HG02798 (cell line): ENCODE data around the gene POLR1G.
A peak's percentile ranks its signal among the peaks of the same experiment; 100 is the strongest.
"Not testable (repeated sequence)": the region's sequence is repeated elsewhere in the genome, so short reads cannot be mapped to it uniquely, and the experiment has no call there.

Experiments used
- ATAC-seq: cut with Tn5 transposase; IDR thresholded peaks from one replicate; pipeline ENCODE4 v1.9.1; 2021; ENCODE audit warnings: mild to moderate bottlenecking; ENCODE audit not compliant: unreplicated experiment, poor library complexity

Gene POLR1G

DNA sequence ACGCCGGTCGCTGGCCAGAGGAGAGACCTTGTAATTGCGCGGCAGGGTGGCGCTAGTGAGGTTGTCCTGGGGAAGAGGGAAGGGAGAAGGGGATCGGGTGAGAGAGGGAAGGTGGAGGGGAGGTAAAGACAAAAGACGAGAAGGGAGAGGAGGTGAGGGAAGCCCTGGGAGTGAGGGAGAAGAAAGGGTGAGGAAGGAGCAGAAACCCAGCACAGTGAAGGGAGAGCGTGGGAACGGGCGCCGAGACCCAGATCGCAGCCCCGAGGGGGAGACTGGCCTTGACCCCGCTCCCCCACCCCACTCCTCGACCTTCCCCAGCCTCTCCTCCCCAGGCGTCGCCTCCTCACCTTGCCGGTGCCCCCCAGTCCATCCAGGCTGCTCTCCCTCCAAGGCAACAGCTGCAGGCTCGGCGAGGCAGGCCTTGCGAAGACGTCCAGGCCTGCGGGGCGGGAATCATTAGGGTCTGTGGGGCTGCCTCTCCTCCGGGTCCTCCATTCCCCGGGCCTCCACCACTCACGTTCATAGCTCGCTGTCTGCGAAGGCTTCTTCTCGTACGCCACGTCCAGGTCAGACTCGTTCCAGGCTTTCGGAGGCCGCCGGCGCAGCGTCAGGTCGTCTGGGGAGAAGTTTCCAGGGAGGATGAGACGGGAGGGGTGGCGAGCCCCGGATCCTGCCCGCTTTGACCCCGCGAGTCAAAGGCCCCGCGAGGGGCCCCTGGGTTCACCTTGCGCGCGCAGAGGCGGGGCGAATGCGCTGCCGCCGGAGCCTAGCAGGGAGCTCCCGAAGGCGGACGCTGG is 10.4 kb upstream of the POLR1G start:
- ATAC-seq = no peak

DNA sequence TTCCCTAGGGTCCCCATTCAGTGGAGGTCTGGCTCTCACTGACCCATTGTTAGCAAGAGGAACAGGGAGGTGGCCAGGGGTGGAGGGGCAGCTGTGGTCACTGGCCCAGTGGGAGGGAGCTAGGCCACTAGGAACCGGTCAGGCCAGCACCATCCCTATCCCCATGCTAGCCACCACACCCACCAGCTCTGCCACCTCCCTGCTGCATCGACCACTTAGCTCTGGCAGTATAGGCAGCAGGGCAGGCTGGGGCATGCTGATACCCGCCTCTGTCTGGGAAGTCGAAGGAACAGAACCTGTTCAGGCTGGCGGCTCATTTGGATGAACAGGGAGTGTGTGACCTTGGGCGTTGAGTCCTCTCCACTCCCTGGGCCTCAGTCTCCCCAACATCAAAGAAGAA is 6.3 kb upstream of the POLR1G start:
- no peak for ATAC-seq

DNA sequence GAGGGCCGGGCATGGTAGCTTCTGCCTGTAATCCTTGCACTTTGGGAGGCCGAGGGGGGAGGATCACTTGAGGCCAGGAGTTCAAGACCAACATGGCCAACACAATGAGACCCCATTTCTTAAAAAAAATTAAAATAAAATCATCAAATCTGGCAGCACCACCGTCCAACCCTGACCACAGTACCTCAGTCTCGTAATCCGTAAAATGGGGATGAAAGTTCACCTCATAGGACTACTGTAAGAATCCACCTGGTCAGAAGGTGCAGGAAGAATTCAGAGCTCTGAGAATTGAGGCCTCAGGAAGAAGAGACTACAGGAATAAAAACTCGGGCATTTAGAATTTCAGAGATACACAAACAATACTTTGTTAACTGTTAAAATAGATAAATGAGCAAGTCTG is 4.6 kb upstream of the POLR1G start:
- ATAC-seq = no peak

- ATAC-seq = no peak
Observed at GRCh38 chr19:45402298-45403061, 4.0 kb upstream of the POLR1G start.

DNA sequence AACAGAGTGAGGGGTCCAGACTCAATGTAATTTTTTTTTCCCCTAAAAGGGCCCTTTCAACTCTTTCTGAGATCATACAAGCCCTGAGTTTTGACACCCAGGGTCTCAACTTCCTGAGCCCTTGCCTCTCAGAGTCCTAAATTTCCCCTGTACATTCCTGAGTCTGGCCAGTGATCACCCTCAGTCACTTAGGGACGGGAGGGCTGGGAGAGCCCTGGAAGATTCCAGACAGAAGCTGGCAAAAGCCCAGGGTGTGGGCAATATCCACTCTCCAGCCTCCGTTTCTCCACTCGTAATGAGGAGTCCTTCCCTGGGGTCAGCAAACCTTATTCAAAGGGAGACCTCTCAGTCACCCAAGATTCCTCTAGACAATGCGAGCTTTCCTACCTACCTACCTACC is 3.2 kb upstream of the POLR1G start:
- no peak for ATAC-seq

- ATAC-seq = no peak
Observed at GRCh38 chr19:45403781-45404556, 2.5 kb upstream of the POLR1G start.

DNA sequence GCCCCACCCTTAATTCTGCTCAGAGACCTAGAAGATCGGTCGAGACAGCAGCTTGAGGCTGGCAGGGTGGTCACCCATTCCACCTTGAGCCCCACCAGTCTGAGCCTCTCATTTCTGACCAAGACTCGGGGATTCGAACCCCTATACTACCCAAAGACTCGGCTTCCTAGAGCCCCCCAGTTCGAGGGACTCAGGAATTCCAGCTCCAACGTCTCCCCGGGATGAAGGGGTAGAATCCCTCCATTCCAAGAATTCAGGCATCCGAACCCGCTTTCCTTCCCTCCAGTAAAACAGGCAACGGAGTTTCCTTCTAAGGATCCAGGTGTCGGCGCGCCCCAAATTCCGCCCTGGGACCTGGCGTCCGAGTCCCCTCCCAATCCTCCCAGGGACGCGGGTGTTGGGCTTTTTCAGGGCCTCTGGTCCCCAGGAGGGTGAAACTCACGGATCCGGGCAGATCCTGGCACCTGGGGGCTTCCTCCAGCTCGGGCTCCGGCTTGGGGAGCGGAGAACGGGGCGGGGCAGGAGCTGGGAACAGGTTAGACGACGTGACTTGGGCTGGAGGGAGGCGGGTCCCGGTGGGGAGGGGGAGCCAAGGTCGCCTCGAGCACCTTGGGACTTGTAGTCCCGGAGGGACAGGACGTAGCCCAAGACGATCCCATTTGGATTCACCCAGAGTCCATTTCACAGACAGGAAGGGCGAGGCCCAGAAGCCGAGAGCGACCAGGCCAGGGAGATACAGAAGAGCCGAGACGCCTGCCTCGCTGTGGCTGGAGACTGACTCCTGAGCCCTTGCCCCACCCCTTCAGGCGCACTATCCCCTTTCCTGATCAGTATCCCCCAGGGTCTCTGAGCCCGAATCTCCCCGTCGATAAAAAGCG is 1.6 kb upstream of the POLR1G start, which contains the start of gene PPP1R13L:
Gene PPP1R13L (minus strand): TSS at position 513 of the 878 bp plus-strand sequence. CDS start 6,751 bp downstream, outside the sequence.
- ATAC-seq = peak; percentile 21

GRCh38 chr19:45405435-45406225 is 814 bp upstream of the POLR1G start:
- ATAC-seq = peak; percentile 66

DNA sequence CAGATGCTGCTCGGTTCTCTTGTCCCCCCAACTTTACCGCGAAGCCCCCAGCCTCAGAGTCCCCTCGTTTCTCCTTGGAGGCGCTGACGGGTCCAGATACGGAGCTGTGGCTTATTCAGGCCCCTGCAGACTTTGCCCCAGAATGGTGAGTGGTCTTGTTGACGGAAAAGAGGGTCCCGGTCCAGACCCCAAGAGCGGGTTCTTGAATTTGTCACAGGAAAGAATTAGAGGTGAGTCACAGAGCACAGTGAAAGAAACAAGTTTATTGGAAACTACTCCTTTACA is 589 bp downstream of the POLR1G start:
- no peak for ATAC-seq

DNA sequence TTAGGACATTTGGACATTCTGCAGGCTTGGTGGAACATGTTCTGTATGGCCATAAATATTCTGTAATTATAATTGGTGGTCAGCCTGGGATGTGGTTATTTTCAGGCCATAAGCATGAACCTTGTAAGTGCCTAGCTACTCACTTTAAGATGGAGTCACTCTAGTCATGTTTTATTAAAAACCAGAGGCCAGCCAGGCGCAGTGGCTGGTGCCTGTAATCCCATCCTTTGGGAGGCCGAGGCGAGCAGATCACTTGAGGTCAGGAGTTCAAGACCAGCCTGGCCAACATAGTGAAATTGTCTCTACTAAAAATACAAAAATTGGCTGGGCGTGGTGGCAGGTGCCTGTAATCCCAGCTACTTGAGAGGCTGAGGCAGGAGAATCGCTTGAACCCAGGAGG is 1.1 kb downstream of the POLR1G start:
- ATAC-seq = not testable (repeated sequence)

DNA sequence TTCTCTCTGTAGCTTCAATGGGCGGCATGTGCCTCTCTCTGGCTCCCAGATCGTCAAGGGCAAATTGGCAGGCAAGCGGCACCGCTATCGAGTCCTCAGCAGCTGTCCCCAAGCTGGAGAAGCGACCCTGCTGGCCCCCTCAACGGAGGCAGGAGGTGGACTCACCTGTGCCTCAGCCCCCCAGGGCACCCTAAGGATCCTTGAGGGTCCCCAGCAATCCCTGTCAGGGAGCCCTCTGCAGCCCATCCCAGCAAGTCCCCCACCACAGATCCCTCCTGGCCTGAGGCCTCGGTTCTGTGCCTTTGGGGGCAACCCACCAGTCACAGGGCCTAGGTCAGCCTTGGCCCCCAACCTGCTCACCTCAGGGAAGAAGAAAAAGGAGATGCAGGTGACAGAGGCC is 1.7 kb downstream of the POLR1G start:
- no peak for ATAC-seq

- ATAC-seq = no peak
Observed at GRCh38 chr19:45408830-45409556, 2.5 kb downstream of the POLR1G start.

GRCh38 chr19:45409557-45409920 is 3.1 kb downstream of the POLR1G start:
- no peak for ATAC-seq

GRCh38 chr19:45410330-45410729 is 3.9 kb downstream of the POLR1G start:
- not testable (repeated sequence) for ATAC-seq

- ATAC-seq = no peak
Observed at GRCh38 chr19:45413497-45413896, 7.1 kb downstream of the POLR1G start.

DNA sequence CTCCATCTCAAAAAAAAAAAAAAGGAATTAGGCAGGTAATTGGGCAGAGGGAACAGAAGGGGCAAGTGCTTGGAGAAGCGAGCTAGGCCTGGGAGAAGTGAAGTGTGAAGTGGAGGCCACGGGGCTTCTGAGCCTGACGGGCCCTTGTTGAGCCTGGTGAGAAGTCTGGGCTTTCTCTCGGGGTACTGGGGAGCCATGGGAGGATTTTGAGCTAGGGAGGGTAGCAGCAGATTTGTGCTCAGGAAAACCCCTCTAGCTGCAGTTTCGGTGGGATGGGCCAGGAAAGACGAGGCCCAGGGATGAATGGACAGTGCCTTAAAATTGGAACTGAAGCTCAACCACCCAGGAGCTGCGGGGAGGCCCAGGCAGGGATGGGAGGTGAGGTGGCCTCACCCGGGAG is 8.0 kb downstream of the POLR1G start:
- no peak for ATAC-seq

DNA sequence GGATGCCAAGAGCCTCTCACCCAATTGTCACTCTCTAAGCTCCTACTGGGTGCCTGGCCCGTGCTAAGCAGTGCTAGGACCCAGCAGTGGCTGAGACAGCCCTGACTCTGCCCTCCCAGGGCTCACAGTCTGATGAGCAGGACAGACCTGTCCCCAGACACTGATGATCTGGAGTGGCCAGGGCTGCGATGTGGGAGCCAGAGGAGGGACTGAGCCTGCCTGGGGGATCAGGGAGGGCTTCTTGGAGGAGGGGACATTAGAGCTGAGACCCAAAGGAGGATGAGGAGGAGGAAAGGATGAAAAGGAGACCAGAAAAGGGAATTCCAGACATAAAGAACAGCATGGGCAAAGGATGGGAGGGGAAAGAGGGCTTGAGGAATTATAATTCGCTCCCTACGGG is 10.7 kb downstream of the POLR1G start:
- ATAC-seq = no peak

GRCh38 chr19:45418802-45419201 is 12.4 kb downstream of the POLR1G start:
- ATAC-seq = no peak

DNA sequence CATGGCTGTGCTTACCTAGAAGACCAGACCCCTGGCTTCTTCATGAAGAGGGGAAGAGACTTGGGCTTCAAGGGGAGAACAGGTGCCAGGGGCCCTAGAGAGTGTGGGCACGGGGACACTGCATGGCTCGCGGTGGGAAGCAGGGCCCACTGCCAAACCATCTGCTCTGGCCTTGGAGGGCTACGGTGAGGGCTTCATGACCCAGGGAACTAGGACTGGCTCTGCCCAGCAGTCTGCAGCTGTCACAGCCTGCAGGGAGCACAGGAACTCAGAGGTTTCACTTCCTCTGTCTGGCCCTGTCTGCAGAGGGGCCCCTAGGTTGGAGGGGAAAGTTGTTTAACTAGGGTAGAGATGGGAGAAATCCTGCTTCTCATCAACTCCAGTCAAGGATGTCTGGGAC is 13.0 kb downstream of the POLR1G start:
- peak; percentile 56 for ATAC-seq
